ENCODE results near the gene KCNE3. TPM values are rescaled to one million over a fixed set of nuclear protein-coding genes. Genes with fewer than 3 reads are reported as not detected.

The KCNE3 gene
- total and polyA plus RNA-seq, 2 of the 13 experiments (the other 11 are each of a cell fraction or from before 2014, with no cell fraction given): 0.33 to 2.2 TPM

DNA sequence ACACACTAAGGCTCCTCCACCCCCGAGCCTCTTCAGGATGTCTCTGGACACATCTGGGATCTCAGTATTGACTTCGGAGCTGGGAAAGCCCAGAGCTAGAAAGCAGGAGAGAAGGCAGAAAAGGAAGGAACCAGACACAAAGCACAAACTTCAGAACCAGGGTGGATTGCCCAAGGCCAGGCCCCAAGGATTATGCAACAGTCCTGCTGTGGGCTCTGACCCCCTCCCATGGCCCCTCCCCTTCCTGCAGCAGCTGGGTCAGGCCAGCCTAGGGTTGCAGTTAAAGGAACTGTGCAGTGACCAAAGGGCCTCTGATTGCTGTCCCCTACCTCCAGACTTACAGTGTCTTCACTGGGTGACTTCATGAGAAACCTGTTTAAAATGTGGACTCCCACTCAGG lies 5.3 kb downstream of the KCNE3 start (continued):
- TF ChIP-seq ZNF441 (CRISPR knock-in tag; IDR thresholded peaks at IDR 0.05; ENCODE audit: borderline replicate concordance) (no peak), SRF (IDR thresholded peaks at IDR 0.05; ENCODE audit: low read depth, low read length) (no peak), KLF9 (CRISPR knock-in tag; IDR thresholded peaks at IDR 0.05; ENCODE audit: low read depth) (no peak), SP5 (CRISPR knock-in tag; IDR thresholded peaks at IDR 0.05; ENCODE audit: borderline replicate concordance, low read depth) (peak; percentile 86), CREM (IDR thresholded peaks at IDR 0.05) (no peak), CREM (CRISPR knock-in tag; IDR thresholded peaks at IDR 0.05) (no peak), SNAPC2 (CRISPR knock-in tag; IDR thresholded peaks at IDR 0.05) (0 out of 2 replicates have a peak, but pooled peaks have one; percentile 46), RFXANK (CRISPR knock-in tag; IDR thresholded peaks at IDR 0.05) (no peak), PTBP1 (IDR thresholded peaks at IDR 0.05; ENCODE audit: low read depth, low read length, poor library complexity, severe bottlenecking) (no peak), ZMYM2 (CRISPR knock-in tag; IDR thresholded peaks at IDR 0.05) (0 out of 2 replicates have a peak, but pooled peaks have one; percentile 25), ZBTB21 (CRISPR knock-in tag; IDR thresholded peaks at IDR 0.05) (no peak), NR1H2 (CRISPR knock-in tag; IDR thresholded peaks at IDR 0.05; ENCODE audit: borderline replicate concordance, low read depth) (no peak), SP4 (CRISPR knock-in tag; IDR thresholded peaks at IDR 0.05) (peak; percentile 25; the same call in 1 of the 2 replicates), HMGA1 (CRISPR knock-in tag; conservative IDR thresholded peaks at IDR 0.05) (no peak), ZZZ3 (CRISPR knock-in tag; IDR thresholded peaks at IDR 0.05; ENCODE audit: borderline replicate concordance) (no peak), ZNF367 (CRISPR knock-in tag; IDR thresholded peaks at IDR 0.05; ENCODE audit: borderline replicate concordance) (no peak)
- TF ChIP-seq, protein P1, sequence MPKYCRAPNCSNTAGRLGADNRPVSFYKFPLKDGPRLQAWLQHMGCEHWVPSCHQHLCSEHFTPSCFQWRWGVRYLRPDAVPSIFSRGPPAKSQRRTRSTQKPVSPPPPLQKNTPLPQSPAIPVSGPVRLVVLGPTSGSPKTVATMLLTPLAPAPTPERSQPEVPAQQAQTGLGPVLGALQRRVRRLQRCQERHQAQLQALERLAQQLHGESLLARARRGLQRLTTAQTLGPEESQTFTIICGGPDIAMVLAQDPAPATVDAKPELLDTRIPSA (CRISPR knock-in tag; IDR thresholded peaks at IDR 0.05; ENCODE audit: borderline replicate concordance): no peak
- TF ChIP-seq, protein P2, sequence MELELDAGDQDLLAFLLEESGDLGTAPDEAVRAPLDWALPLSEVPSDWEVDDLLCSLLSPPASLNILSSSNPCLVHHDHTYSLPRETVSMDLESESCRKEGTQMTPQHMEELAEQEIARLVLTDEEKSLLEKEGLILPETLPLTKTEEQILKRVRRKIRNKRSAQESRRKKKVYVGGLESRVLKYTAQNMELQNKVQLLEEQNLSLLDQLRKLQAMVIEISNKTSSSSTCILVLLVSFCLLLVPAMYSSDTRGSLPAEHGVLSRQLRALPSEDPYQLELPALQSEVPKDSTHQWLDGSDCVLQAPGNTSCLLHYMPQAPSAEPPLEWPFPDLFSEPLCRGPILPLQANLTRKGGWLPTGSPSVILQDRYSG (CRISPR knock-in tag; IDR thresholded peaks at IDR 0.05): no peak
- TF ChIP-seq, protein P3, sequence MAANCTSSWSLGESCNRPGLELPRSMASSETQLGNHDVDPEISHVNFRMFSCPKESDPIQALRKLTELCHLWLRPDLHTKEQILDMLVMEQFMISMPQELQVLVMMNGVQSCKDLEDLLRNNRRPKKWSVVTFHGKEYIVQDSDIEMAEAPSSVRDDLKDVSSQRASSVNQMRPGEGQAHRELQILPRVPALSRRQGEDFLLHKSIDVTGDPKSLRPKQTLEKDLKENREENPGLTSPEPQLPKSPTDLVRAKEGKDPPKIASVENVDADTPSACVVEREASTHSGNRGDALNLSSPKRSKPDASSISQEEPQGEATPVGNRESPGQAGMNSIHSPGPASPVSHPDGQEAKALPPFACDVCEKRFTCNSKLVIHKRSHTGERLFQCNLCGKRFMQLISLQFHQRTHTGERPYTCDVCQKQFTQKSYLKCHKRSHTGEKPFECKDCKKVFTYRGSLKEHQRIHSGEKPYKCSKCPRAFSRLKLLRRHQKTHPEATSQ (CRISPR knock-in tag; IDR thresholded peaks at IDR 0.05; ENCODE audit: borderline replicate concordance): 0 out of 2 replicates have a peak, but pooled peaks have one; percentile 81
- TF ChIP-seq, protein P4, sequence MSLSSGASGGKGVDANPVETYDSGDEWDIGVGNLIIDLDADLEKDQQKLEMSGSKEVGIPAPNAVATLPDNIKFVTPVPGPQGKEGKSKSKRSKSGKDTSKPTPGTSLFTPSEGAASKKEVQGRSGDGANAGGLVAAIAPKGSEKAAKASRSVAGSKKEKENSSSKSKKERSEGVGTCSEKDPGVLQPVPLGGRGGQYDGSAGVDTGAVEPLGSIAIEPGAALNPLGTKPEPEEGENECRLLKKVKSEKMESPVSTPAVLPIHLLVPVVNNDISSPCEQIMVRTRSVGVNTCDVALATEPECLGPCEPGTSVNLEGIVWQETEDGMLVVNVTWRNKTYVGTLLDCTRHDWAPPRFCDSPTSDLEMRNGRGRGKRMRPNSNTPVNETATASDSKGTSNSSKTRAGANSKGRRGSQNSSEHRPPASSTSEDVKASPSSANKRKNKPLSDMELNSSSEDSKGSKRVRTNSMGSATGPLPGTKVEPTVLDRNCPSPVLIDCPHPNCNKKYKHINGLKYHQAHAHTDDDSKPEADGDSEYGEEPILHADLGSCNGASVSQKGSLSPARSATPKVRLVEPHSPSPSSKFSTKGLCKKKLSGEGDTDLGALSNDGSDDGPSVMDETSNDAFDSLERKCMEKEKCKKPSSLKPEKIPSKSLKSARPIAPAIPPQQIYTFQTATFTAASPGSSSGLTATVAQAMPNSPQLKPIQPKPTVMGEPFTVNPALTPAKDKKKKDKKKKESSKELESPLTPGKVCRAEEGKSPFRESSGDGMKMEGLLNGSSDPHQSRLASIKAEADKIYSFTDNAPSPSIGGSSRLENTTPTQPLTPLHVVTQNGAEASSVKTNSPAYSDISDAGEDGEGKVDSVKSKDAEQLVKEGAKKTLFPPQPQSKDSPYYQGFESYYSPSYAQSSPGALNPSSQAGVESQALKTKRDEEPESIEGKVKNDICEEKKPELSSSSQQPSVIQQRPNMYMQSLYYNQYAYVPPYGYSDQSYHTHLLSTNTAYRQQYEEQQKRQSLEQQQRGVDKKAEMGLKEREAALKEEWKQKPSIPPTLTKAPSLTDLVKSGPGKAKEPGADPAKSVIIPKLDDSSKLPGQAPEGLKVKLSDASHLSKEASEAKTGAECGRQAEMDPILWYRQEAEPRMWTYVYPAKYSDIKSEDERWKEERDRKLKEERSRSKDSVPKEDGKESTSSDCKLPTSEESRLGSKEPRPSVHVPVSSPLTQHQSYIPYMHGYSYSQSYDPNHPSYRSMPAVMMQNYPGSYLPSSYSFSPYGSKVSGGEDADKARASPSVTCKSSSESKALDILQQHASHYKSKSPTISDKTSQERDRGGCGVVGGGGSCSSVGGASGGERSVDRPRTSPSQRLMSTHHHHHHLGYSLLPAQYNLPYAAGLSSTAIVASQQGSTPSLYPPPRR (CRISPR knock-in tag; IDR thresholded peaks at IDR 0.05; ENCODE audit: borderline replicate concordance): no peak
- TF ChIP-seq, protein P5, sequence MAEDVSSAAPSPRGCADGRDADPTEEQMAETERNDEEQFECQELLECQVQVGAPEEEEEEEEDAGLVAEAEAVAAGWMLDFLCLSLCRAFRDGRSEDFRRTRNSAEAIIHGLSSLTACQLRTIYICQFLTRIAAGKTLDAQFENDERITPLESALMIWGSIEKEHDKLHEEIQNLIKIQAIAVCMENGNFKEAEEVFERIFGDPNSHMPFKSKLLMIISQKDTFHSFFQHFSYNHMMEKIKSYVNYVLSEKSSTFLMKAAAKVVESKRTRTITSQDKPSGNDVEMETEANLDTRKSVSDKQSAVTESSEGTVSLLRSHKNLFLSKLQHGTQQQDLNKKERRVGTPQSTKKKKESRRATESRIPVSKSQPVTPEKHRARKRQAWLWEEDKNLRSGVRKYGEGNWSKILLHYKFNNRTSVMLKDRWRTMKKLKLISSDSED (CRISPR knock-in tag; IDR thresholded peaks at IDR 0.05): no peak

All from HepG2 (cell line).